ENCODE measurements around the gene CLHC1.

Gene CLHC1

GRCh38 chr2:55164534-55165480, 67.3 kb downstream of the CLHC1 start:
- DNase-seq (ENCODE audit: low read depth) = no peak
- TF ChIP-seq, protein P1, sequence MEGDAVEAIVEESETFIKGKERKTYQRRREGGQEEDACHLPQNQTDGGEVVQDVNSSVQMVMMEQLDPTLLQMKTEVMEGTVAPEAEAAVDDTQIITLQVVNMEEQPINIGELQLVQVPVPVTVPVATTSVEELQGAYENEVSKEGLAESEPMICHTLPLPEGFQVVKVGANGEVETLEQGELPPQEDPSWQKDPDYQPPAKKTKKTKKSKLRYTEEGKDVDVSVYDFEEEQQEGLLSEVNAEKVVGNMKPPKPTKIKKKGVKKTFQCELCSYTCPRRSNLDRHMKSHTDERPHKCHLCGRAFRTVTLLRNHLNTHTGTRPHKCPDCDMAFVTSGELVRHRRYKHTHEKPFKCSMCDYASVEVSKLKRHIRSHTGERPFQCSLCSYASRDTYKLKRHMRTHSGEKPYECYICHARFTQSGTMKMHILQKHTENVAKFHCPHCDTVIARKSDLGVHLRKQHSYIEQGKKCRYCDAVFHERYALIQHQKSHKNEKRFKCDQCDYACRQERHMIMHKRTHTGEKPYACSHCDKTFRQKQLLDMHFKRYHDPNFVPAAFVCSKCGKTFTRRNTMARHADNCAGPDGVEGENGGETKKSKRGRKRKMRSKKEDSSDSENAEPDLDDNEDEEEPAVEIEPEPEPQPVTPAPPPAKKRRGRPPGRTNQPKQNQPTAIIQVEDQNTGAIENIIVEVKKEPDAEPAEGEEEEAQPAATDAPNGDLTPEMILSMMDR (IDR thresholded peaks at IDR 0.05; ENCODE audit: low read length, missing control alignments) = no peak
- H3K4me3 ChIP-seq (replicated peaks; ENCODE audit: low read depth, low read length) = no peak overlapping the region

GRCh38 chr2:55163941-55164390, 68.1 kb downstream of the CLHC1 start:
- no peak overlapping the region for H3K4me3 ChIP-seq (replicated peaks; ENCODE audit: low read depth, low read length)
- TF ChIP-seq, protein P1 (IDR thresholded peaks at IDR 0.05; ENCODE audit: low read length, missing control alignments) = no peak
- DNase-seq (ENCODE audit: low read depth) = no peak

GRCh38 chr2:55163274-55163721, 68.8 kb downstream of the CLHC1 start:
- DNase-seq (ENCODE audit: low read depth) = peak; percentile 35

DNA sequence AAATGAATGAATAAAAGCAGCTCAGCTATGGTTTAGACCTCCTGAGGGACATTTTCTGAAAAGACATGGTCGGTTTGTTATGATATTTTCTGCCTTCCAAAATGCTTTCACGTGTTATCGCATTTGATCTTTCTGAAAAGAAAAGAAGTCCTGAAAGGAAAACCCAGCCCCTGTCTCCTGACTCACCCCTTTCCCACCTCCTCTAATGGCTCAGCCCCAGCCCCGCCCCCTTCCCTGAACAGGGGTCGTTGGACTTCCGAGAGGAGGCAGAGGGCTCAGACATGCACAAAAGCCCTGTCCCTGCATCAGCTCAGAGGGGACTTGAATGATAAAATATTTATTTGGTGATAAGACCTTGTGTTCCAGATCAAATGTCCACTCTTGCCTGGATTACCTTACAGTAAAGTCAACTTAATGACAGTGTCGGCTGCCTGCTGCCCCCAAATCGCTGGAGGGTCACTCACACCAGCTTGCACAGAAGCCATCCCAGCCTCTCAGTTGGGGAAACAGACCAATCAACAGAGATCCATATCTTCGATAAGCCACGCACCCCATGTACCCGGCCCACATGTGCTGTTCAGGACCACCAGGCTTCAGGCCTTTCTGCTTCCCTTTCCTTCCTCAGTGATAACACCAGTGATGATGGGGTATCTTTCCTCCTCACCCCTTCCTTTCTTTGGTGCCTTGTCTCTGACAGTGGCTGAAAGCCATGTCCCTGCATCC, 69.6 kb downstream of the CLHC1 start:
- H3K4me3 ChIP-seq (replicated peaks; ENCODE audit: low read depth, low read length) = no peak overlapping the region
- no peak for DNase-seq (ENCODE audit: low read depth)
- TF ChIP-seq, protein P1 (IDR thresholded peaks at IDR 0.05; ENCODE audit: low read length, missing control alignments) = no peak

More at GRCh38 chr2:55163274-55163721, 68.8 kb downstream of the CLHC1 start:
- H3K4me3 ChIP-seq (replicated peaks; ENCODE audit: low read depth, low read length) = no peak overlapping the region
- TF ChIP-seq, protein P1 (IDR thresholded peaks at IDR 0.05; ENCODE audit: low read length, missing control alignments) = no peak

DNA sequence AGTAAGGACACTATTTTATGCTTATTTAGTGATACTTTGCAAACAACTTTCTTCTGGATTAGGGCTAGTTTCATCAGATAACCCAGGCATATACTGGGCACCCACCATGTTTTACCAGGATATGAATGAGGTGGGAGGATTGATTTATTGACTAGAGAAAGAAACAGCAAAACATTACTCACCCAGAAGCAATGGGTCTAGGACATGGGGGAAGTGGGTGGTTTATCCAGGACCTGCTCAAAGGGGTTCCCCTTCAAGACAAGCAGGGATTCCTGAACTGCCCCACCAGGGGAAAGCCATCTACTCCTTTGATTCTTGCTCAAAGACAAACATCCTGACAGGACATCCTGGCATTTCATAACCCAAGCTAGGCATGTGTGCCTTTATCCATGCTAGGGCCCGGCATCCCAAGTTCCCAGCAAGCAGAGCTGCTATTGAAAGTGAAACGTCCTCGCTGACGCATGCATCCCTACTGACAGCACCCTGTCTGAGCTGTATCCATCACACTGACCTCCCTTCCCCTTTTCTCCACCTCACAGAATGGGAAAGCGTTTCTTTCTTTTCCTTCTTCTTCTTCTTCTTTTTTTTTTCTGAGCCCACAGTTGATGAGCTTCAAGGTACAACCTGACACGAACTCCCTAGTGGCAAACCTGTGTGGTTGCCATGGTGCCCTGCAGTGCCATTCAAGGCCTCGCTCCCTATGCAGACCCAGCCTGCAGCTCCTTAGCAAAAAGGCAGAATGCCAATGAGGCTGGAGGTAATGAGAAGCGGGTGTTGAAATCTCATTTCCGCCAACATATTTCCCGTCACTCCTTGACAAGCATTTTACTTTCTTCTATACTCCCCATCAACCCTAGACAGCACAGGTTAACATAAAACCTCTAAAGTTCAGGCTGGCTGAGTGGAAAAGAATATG, 70.5 kb downstream of the CLHC1 start:
- no peak overlapping the region for H3K4me3 ChIP-seq (replicated peaks; ENCODE audit: low read depth, low read length)
- no peak for DNase-seq (ENCODE audit: low read depth)
- TF ChIP-seq, protein P1 (IDR thresholded peaks at IDR 0.05; ENCODE audit: low read length, missing control alignments) = no peak

GRCh38 chr2:55160422-55160821, 71.7 kb downstream of the CLHC1 start:
- DNase-seq (ENCODE audit: low read depth) = no peak
- TF ChIP-seq, protein P1 (IDR thresholded peaks at IDR 0.05; ENCODE audit: low read length, missing control alignments) = no peak

More at GRCh38 chr2:55160422-55160821, 71.7 kb downstream of the CLHC1 start:
- no peak overlapping the region for H3K4me3 ChIP-seq (replicated peaks; ENCODE audit: low read depth, low read length)

All from fibroblast of pulmonary artery (primary cell).